Ecto neural progenitor cell (in vitro differentiated cells): ENCODE results near the gene THAP4.
A peak's percentile ranks its signal among the peaks of the same experiment; 100 is the strongest.

ENCODE experiments used
- DNase-seq: peaks from one replicate; pipeline ENCODE4 v3.0.0-alpha.2; 2018; ENCODE audit warnings: low spot score

THAP4 gene

GRCh38 chr2:241563571-241563980 is 73.4 kb downstream of the THAP4 start:
- DNase-seq: no peak

GRCh38 chr2:241563031-241563507 is 73.9 kb downstream of the THAP4 start:
- peak; percentile 29 for DNase-seq

DNA sequence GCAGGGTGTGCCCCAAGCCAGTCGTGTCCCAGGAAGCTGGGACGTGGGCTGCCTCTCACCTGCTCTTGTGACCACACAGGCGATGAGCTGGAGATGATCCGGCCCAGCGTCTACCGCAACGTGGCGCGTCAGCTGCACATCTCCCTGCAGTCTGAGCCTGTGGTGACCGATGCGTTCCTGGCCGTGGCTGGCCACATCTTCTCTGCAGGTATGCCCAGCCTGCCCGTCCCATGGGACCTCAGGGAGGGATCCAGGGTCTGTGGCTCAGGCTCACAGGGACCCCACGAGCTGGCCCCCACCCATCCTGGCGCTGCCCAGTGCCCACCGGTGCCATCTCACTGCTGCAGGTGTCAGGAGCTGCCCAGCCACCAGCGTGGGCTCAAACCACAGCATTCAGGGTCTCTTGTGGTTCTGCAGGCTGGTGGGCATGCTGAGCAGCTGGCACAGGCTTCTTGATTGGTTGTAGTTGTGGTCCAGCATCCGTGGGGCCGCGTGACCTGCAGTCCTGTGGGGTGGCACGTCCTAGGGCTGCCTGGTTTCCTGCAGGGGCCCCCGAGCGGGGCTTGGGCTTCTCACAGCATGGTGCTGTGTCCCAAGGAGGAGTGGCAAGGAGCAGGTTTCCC is 74.6 kb downstream of the THAP4 start:
- DNase-seq: peak; percentile 46

DNA sequence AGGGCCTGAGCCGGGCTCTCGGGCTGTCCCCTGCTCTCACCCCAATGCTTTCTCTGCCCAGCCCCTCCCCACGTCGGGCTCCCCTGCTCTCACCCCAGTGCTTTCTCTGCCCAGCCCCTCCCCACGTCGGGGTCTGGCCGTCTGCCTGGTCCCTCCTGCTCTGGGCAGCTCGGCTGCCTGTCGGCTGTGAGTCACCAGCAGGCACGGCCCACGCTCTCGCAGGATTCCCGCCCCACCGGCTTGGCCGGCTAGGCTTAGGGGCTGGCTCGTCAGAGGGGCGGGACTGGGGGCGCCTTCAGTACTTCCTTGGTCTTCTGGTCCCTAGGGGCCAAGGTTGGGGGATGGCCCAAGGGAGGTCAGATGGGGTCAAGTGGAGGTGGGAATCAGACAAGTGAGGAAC is 75.1 kb downstream of the THAP4 start:
- no peak for DNase-seq

- DNase-seq: no peak
Observed at GRCh38 chr2:241560883-241561474, 76.0 kb downstream of the THAP4 start.

GRCh38 chr2:241560162-241560882 is 76.6 kb downstream of the THAP4 start:
- DNase-seq: peak; percentile 48

- peak; percentile 58 for DNase-seq
Observed at GRCh38 chr2:241559323-241560161, 77.4 kb downstream of the THAP4 start.

- DNase-seq: peak; percentile 79
Observed at GRCh38 chr2:241558532-241559322, 78.2 kb downstream of the THAP4 start, which contains the start of gene BOK. Gene BOK, plus strand, starts transcription at chr2:241558745. Its CDS starts 739 bp downstream, at chr2:241559484.

DNA sequence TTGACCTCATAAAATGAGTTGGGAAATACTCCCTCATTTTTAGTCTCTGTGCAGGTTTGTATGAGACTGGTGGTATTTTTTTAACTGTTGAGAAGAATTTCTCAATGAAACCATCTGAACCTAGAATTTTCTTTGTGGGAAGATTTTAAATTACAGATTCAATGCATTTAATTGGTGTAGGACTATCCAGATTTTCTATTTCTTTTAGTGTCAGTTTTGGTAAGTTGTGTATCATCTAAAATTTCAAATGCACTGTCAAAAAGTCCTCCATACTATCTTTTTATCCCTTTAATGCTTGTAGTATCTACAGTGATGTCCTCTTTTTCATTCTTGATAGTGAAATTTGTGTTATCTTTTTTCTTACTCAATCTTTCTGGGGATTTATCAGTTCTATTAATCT is 80.2 kb downstream of the THAP4 start:
- DNase-seq: no peak

GRCh38 chr2:241555711-241556110 is 81.2 kb downstream of the THAP4 start:
- DNase-seq: no peak

DNA sequence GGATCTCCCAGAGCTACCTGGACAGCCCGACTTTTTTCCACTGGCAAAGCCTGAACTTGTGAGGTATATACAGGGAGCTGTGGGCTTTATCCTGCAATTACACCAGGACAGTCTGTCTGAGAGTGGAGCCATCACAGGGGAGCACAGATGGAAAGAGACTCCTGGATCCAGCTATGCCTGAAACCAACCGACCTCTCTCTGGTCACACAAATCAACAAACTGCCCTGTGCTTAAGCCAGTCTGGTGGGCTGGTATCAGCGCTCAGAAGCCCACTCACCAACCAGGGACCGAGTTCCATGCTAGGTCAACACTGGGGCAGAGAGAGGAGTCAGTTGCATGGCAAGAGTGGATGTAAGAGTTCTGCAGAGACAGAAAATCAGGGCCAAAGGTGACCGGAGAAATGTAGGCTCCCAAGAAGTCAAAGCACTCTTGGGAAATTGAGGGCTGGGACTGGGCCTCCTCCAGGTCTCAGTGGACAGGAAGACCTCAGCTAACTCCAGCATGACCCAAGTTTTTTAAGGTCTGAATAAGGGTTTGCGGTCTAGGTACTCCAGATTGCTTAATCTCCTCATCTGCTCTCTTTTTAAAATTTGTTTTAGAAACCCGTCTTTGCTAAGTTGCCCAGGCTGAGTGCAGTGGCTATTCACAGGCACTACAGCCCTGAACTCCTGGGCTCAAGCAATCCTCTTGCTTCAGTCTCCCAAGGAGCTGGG is 82.2 kb downstream of the THAP4 start:
- DNase-seq: no peak

GRCh38 chr2:241553981-241554380 is 83.0 kb downstream of the THAP4 start:
- no peak for DNase-seq

DNA sequence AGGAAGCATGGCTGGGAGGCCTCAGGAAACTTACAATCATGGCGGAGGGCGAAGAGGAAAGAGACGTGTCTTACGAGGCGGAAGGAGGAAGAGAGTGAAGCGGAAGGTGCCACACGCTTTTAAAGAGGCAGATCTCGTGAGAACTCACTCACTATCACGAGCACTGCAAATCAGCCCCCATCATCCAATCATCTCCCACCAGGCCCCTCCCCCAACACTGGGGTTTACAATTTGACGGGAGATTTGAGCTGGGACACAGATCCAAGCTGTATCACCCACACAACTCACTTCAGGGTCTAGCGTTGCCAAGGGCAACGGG is 83.5 kb downstream of the THAP4 start:
- DNase-seq: no peak

- no peak for DNase-seq
Observed at GRCh38 chr2:241551998-241552737, 84.8 kb downstream of the THAP4 start.

GRCh38 chr2:241551599-241551997 is 85.4 kb downstream of the THAP4 start:
- no peak for DNase-seq

DNA sequence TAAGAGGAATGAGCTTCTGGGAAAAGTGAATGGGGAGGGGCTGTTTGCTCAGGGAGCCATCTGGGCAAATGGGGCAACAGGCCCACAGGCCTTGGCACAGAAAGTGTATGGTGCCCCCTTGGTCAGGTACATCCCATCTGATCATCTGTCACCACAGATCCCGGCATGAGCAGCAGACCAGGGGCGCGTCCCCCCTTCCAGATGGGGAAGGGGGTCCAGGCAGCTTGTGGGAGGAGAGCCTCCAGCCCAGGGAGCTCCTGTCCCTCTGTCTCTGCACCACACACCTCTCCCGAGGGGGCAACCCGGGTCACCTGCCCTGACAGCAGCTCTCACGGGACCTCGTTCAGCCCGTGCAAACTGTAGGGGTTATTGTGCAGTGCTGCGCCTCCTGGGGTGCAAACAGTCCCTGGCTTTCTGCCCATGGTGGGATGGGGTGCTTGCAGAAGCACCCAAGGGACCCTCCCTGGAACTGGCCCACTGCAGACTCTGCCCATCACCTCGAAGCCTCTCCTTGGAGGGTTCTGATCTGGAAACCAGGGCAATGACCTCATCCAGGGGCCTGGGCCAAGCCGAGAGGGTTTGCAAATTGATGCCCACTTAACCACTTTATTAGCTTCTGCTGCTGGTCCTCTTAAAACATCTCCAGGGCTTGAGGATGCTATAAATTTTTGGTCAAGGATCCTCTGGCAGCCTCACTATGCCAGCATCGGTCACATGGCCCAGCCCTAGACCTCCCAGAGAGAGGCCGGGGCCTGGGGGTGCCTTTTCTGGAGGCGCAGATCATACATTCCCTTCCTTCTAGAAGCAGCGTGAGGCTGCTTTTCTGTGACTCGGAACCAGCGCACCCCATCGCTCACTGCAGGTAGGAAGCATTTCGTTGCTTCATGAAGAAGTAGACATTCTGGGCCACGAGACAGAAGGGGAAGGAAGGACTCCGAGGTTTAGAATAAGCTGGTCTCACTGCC is 86.1 kb downstream of the THAP4 start:
- no peak for DNase-seq

DNA sequence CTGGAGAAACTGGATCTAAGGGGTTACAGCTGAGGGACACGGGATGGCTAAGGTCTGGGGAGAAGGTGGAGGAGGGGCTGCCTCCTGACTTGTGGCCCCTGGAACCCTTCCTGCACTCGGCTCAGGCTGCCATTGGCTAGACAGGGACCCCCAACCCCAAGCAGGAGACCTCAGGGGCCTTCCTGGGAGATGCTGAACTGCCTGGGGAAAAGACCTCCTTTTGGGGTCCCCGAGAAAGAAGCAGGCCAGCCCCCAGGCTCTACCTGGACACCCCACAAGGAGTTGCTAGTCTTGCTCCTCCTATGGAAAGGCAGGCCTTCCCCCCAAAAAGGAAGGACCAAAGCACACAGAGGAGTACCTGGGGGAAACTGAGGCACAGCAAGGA is 88.5 kb downstream of the THAP4 start:
- DNase-seq: no peak

- DNase-seq: no peak
Observed at GRCh38 chr2:241547781-241548450, 89.0 kb downstream of the THAP4 start.
